ENCODE measurements around the gene SLA2.
"Not testable (repeated sequence)": the region's sequence is repeated elsewhere in the genome, so short reads cannot be mapped to it uniquely, and the experiment has no call there.

SLA2 gene

GRCh38 chr20:36644706-36645095 lies 1.3 kb downstream of the SLA2 start:
- DNase-seq (ENCODE audit: insufficient read length) (no peak), FAIRE-seq (no peak)
- TF ChIP-seq TAF1 (IDR thresholded peaks at IDR 0.05; ENCODE audit: borderline replicate concordance, low read depth, low read length) (no peak), POLR2AphosphoS5 (IDR thresholded peaks at IDR 0.05; ENCODE audit: low read depth, low read length) (no peak), POLR2A (IDR thresholded peaks at IDR 0.05; ENCODE audit: low read depth, low read length) (no peak)

DNA sequence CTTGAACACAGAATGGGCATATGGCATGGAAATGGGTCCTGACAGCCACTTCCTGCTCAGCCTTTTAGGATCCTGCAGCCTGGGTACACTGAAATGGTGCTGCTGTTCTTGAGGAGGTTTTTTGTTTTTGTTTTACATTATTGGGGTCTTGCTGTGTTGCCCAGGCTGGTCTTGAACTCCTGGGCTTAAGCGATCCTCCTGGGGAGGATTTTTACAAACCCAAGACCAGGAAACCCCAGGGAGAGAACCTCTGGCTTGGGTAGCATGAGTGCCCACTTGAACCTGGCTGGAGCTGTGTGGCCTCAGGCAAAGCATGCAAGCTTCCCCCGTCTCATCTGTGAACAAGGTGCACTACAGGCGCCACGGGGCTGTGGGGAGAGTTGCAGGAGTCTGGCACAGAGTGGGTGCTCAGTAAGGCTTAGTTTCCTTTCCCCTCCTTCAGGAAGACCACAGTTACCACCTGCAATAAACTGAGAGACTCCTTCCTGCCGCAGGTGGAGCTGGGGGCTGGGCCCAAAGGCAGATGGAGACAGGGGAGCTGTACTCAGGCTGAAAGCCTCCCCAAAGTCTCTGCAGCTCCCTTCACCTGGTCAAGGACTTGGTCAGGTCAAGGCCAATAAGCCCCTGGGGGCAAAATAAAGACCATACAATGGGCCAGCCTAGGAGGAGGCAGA lies 1.8 kb downstream of the SLA2 start:
- DNase-seq (ENCODE audit: insufficient read length) (no peak), FAIRE-seq (no peak)
- TF ChIP-seq POLR2A (IDR thresholded peaks at IDR 0.05; ENCODE audit: low read depth, low read length) (no peak), POLR2AphosphoS5 (IDR thresholded peaks at IDR 0.05; ENCODE audit: low read depth, low read length) (no peak), TAF1 (IDR thresholded peaks at IDR 0.05; ENCODE audit: borderline replicate concordance, low read depth, low read length) (no peak)

- no peak for TF ChIP-seq POLR2AphosphoS5 (IDR thresholded peaks at IDR 0.05; ENCODE audit: low read depth, low read length)
- TF ChIP-seq TAF1 (IDR thresholded peaks at IDR 0.05; ENCODE audit: borderline replicate concordance, low read depth, low read length): no peak
- no peak for TF ChIP-seq POLR2A (IDR thresholded peaks at IDR 0.05; ENCODE audit: low read depth, low read length)
- no peak for DNase-seq (ENCODE audit: insufficient read length)
- no peak for FAIRE-seq
These were observed 3.9 kb downstream of the SLA2 start for GRCh38 chr20:36642136-36642535.

- FAIRE-seq (no peak), DNase-seq (ENCODE audit: insufficient read length) (no peak)
- no peak for TF ChIP-seq POLR2A (IDR thresholded peaks at IDR 0.05; ENCODE audit: low read depth, low read length)
- TF ChIP-seq TAF1 (IDR thresholded peaks at IDR 0.05; ENCODE audit: borderline replicate concordance, low read depth, low read length): no peak
- TF ChIP-seq POLR2AphosphoS5 (IDR thresholded peaks at IDR 0.05; ENCODE audit: low read depth, low read length): no peak
These were observed 4.5 kb downstream of the SLA2 start for GRCh38 chr20:36641506-36641843.

DNA sequence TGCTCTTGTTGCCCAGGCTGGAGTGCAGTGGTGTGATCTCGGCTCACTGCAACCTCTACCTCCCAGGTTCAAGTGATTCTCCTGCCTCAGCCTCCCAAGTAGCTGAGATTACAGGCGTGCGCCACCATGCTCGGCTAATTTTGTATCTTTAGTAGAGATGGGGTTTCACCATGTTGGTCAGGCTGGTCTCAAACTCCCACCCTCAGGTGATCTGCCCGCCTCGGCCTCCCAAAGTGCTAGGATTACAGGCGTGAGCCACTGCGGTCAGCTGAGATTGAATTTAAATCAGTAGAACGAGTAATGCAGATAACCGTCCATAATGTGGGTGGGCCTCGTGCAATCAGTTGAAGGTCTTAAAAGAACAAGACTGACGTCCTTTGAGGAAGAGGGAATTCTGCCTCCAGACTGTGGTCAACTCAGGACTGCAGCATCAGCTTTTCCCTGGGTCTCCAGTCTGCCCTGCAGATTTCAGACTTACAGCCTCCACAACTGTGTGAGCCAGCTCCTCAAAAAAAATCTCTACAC lies 7.1 kb downstream of the SLA2 start:
- not testable (repeated sequence) for FAIRE-seq; DNase-seq (ENCODE audit: insufficient read length)

- no peak for TF ChIP-seq POLR2A (IDR thresholded peaks at IDR 0.05; ENCODE audit: low read depth, low read length)
- TF ChIP-seq POLR2AphosphoS5 (IDR thresholded peaks at IDR 0.05; ENCODE audit: low read depth, low read length): no peak
- TF ChIP-seq TAF1 (IDR thresholded peaks at IDR 0.05; ENCODE audit: borderline replicate concordance, low read depth, low read length): no peak
- DNase-seq (ENCODE audit: insufficient read length): no peak
- FAIRE-seq: no peak
These were observed 11.7 kb downstream of the SLA2 start for GRCh38 chr20:36634342-36634741.

GRCh38 chr20:36633285-36633772 lies 12.7 kb downstream of the SLA2 start:
- TF ChIP-seq POLR2A (IDR thresholded peaks at IDR 0.05; ENCODE audit: low read depth, low read length) (no peak), TAF1 (IDR thresholded peaks at IDR 0.05; ENCODE audit: borderline replicate concordance, low read depth, low read length) (no peak), POLR2AphosphoS5 (IDR thresholded peaks at IDR 0.05; ENCODE audit: low read depth, low read length) (no peak)
- FAIRE-seq (no peak), DNase-seq (ENCODE audit: insufficient read length) (no peak)

DNA sequence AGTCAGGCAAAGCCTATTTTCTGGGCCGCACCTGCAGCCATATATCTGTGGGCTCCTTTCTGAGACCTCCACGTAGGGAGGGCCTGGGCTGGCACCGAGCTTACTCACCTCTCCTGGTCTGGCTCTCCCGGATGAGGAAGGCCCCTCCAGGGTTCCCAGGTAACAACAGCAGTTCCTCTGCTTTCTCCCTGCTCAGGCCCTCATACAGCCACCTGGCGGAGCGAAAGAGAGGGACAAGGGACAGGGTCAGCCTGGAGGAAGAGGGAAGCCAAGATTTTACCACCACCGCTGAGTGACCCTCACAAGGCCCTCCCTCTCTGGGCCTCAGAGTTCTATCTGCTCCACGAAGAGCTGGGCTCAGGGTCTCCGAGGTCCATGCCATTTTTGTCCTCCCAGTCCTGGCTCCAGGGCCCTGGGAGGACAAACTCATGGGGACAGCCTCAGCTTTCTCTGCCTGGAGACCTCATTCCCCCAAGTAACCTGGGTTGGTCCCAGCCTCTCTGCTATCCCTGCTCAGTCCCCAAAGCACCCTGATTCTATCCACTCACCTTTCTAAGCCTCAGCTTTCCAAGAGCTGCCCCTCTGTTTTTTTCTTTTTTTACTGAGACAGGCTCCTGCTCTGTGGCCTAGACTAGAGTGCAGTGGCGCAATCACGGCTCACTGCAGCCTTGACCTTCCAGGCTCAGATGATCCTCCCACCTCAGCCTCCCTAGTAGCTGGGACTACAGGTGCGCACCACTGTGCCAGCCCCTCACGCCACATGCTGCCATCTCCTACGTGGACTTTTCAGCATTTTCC lies 13.3 kb downstream of the SLA2 start:
- TF ChIP-seq POLR2AphosphoS5 (IDR thresholded peaks at IDR 0.05; ENCODE audit: low read depth, low read length) (no peak), POLR2A (IDR thresholded peaks at IDR 0.05; ENCODE audit: low read depth, low read length) (no peak), TAF1 (IDR thresholded peaks at IDR 0.05; ENCODE audit: borderline replicate concordance, low read depth, low read length) (no peak)
- FAIRE-seq (no peak), DNase-seq (ENCODE audit: insufficient read length) (no peak)

DNA sequence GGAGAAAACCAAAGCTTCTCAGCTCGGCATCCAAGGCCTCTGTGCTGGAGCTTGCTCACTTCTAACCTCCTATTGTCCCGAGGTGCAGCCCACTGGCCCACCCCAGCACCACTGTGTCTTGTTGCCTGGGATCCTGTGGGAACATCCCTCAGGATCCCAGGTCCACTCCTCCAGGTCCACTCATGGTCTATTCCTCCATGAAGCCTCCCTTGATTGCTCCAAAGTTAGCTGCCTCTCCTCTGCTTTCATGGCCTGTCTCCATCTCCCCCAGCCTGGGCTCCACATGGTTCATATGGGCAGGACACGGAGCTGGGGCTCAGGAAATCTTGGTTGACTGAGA lies 13.9 kb downstream of the SLA2 start:
- FAIRE-seq (no peak), DNase-seq (ENCODE audit: insufficient read length) (no peak)
- TF ChIP-seq POLR2A (IDR thresholded peaks at IDR 0.05; ENCODE audit: low read depth, low read length) (no peak), POLR2AphosphoS5 (IDR thresholded peaks at IDR 0.05; ENCODE audit: low read depth, low read length) (no peak), TAF1 (IDR thresholded peaks at IDR 0.05; ENCODE audit: borderline replicate concordance, low read depth, low read length) (no peak)

- no peak for DNase-seq (ENCODE audit: insufficient read length)
- TF ChIP-seq TAF1 (IDR thresholded peaks at IDR 0.05; ENCODE audit: borderline replicate concordance, low read depth, low read length): no peak
- no peak for TF ChIP-seq POLR2A (IDR thresholded peaks at IDR 0.05; ENCODE audit: low read depth, low read length)
- no peak for TF ChIP-seq POLR2AphosphoS5 (IDR thresholded peaks at IDR 0.05; ENCODE audit: low read depth, low read length)
- no peak for FAIRE-seq
These were observed 14.3 kb downstream of the SLA2 start for GRCh38 chr20:36631646-36632045.

- peak; percentile 34 for DNase-seq (ENCODE audit: insufficient read length)
These were observed 16.0 kb downstream of the SLA2 start for GRCh38 chr20:36629719-36630681.

More at GRCh38 chr20:36629719-36630681, 16.0 kb downstream of the SLA2 start:
- peak; percentile 27 for FAIRE-seq
- TF ChIP-seq POLR2A (IDR thresholded peaks at IDR 0.05; ENCODE audit: low read depth, low read length): no peak
- TF ChIP-seq POLR2AphosphoS5 (IDR thresholded peaks at IDR 0.05; ENCODE audit: low read depth, low read length): no peak
- no peak for TF ChIP-seq TAF1 (IDR thresholded peaks at IDR 0.05; ENCODE audit: borderline replicate concordance, low read depth, low read length)
